Neural cell (in vitro differentiated cells): ENCODE results near the gene C15orf40. TPM values are rescaled to one million over a fixed set of nuclear protein-coding genes. Genes with fewer than 3 reads are reported as not detected.

ENCODE experiments used
- H2AFZ ChIP-seq: fragments of 200-600, 300-800 bp; sonication (generic), shearing (Covaris generic); 2 replicates; pipeline ENCODE4 v1.6.0; 2014; ENCODE audit warnings: low read depth, mild to moderate bottlenecking, antibody characterized with exemption, low read length, moderate library complexity
- H3F3A ChIP-seq: fragments of 200-600 bp; shearing (Covaris generic); 2 replicates; pipeline ENCODE4 v1.6.1; 2016; ENCODE audit warnings: mild to moderate bottlenecking, moderate library complexity, mixed read lengths, antibody characterized with exemption, low read length; ENCODE audit not compliant: insufficient read depth, poor library complexity, severe bottlenecking
- H3K27ac ChIP-seq: fragments of 200-600, 300-800 bp; sonication (generic), shearing (Covaris generic); 2 replicates; pipeline ENCODE4 v1.5.1; 2014; ENCODE audit warnings: mild to moderate bottlenecking, low read length, moderate library complexity
- H3K27me3 ChIP-seq: fragments of 300-800, 200-600 bp; sonication (generic), shearing (Covaris generic); 2 replicates; pipeline ENCODE4 v1.6.0; 2014; ENCODE audit warnings: mild to moderate bottlenecking, low read depth, low read length, moderate library complexity; ENCODE audit not compliant: insufficient read depth
- H3K36me3 ChIP-seq: fragments of 300-800, 200-600 bp; sonication (generic), shearing (Covaris generic); 2 replicates; pipeline ENCODE4 v1.5.1; 2014; ENCODE audit warnings: mild to moderate bottlenecking, antibody characterized with exemption, low read length, moderate library complexity; ENCODE audit not compliant: insufficient read depth
- H3K4me2 ChIP-seq: fragments of 300-800, 200-600 bp; sonication (generic), shearing (Covaris generic); 2 replicates; pipeline ENCODE4 v1.6.0; 2014; ENCODE audit warnings: mild to moderate bottlenecking, low read length
- H3K4me3 ChIP-seq: fragments of 300-800, 200-600 bp; sonication (generic), shearing (Covaris generic); 2 replicates; pipeline ENCODE4 v1.5.1; 2014; ENCODE audit warnings: mild to moderate bottlenecking, low read length, moderate library complexity
- H3K79me2 ChIP-seq: fragments of 200-600 bp; shearing (Covaris generic); replicated peaks from 2 replicates; pipeline ENCODE4 v1.6.0; 2014; ENCODE audit warnings: mild to moderate bottlenecking, low read length, moderate library complexity; ENCODE audit not compliant: insufficient read depth
- H3K9ac ChIP-seq: fragments of 300-800, 200-600 bp; sonication (generic), shearing (Covaris generic); 2 replicates; pipeline ENCODE4 v1.6.1; 2016; ENCODE audit warnings: mild to moderate bottlenecking, low read length, mixed read lengths
- H3K9me2 ChIP-seq: fragments of 200-600 bp; shearing (Covaris generic); 2 replicates; pipeline ENCODE4 v1.6.1; 2016; ENCODE audit warnings: mild to moderate bottlenecking, low read length, mixed read lengths; ENCODE audit not compliant: insufficient read depth
- H3K9me3 ChIP-seq: fragments of 200-600, 300-800 bp; sonication (generic), shearing (Covaris generic); 2 replicates; pipeline ENCODE4 v1.6.1; 2016; ENCODE audit warnings: mild to moderate bottlenecking, mixed run types, low read length, moderate library complexity, mixed read lengths
- H4K20me1 ChIP-seq: fragments of 200-600 bp; shearing (Covaris generic); 2 replicates; pipeline ENCODE4 v1.6.1; 2016; ENCODE audit warnings: mild to moderate bottlenecking, mixed run types; ENCODE audit not compliant: insufficient read depth
- EP300 ChIP-seq: fragments of 450-650 bp; conservative IDR thresholded peaks from 2 replicates; pipeline ENCODE4 v1.6.1; 2014; ENCODE audit warnings: antibody characterized with exemption, mild to moderate bottlenecking, moderate library complexity; ENCODE audit not compliant: poor library complexity, severe bottlenecking
- EZH2 ChIP-seq: fragments of 200-600, 300-800 bp; shearing (Covaris generic), sonication (generic); IDR thresholded peaks from 2 replicates; pipeline ENCODE4 v1.6.1; 2014; ENCODE audit warnings: antibody characterized with exemption, low read length, borderline replicate concordance, mild to moderate bottlenecking; ENCODE audit not compliant: insufficient read depth, poor library complexity, severe bottlenecking
- MXI1 ChIP-seq: fragments of 450-650 bp; conservative IDR thresholded peaks from 2 replicates; pipeline ENCODE4 v1.6.1; 2014; ENCODE audit warnings: antibody characterized with exemption, mild to moderate bottlenecking; ENCODE audit not compliant: poor library complexity, severe bottlenecking
- POLR2AphosphoS5 ChIP-seq: IDR thresholded peaks from 2 replicates; pipeline ENCODE4 v1.6.1; 2012
- RAD21 ChIP-seq: fragments of 450-650 bp; conservative IDR thresholded peaks from 2 replicates; pipeline ENCODE4 v1.6.1; 2014; ENCODE audit warnings: antibody characterized with exemption, mild to moderate bottlenecking, moderate library complexity
- REST ChIP-seq: IDR thresholded peaks from 2 replicates; pipeline ENCODE4 v1.6.1; 2012; ENCODE audit warnings: borderline replicate concordance
- SMC3 ChIP-seq: fragments of 450-650 bp; conservative IDR thresholded peaks from 2 replicates; pipeline ENCODE4 v1.6.1; 2014; ENCODE audit warnings: antibody characterized with exemption, mild to moderate bottlenecking, moderate library complexity; ENCODE audit not compliant: poor library complexity
- TAF1 ChIP-seq: IDR thresholded peaks from 2 replicates; pipeline ENCODE4 v1.6.1; 2012; ENCODE audit warnings: low read depth
- polyA plus RNA-seq: library from polyadenylated mRNA; depleted of rRNA; stranded (reverse); fragments of >200 nt; gene quantifications from 2 replicates; pipeline ENCODE4 v1.2.3, GENCODE V29; 2014
- TF ChIP-seq, protein P1 (sequence below): fragments of 450-650 bp; IDR thresholded peaks from 2 replicates; pipeline ENCODE4 v1.5.1; 2014; ENCODE audit warnings: antibody characterized with exemption, mild to moderate bottlenecking, moderate library complexity; ENCODE audit not compliant: poor library complexity, severe bottlenecking

The C15orf40 gene
- polyA plus RNA-seq, 1 donor from 2014 or later, result 17.2 TPM

GRCh38 chr15:82944056-82944455, 67.4 kb downstream of the C15orf40 start:
- H3K9me3 ChIP-seq, result no peaks in the 10 kb centered on the region
- H3K4me3 ChIP-seq, result no peak overlapping the region
- H3F3A ChIP-seq, result no peaks in the 10 kb centered on the region
- H3K79me2 ChIP-seq, result no peaks in the 10 kb centered on the region
- TF ChIP-seq POLR2AphosphoS5 (no peak), TAF1 (no peak), RAD21 (no peak), REST (no peak), EZH2 (no peak), EP300 (no peak), SMC3 (no peak), MXI1 (no peak)
- TF ChIP-seq, protein P1, sequence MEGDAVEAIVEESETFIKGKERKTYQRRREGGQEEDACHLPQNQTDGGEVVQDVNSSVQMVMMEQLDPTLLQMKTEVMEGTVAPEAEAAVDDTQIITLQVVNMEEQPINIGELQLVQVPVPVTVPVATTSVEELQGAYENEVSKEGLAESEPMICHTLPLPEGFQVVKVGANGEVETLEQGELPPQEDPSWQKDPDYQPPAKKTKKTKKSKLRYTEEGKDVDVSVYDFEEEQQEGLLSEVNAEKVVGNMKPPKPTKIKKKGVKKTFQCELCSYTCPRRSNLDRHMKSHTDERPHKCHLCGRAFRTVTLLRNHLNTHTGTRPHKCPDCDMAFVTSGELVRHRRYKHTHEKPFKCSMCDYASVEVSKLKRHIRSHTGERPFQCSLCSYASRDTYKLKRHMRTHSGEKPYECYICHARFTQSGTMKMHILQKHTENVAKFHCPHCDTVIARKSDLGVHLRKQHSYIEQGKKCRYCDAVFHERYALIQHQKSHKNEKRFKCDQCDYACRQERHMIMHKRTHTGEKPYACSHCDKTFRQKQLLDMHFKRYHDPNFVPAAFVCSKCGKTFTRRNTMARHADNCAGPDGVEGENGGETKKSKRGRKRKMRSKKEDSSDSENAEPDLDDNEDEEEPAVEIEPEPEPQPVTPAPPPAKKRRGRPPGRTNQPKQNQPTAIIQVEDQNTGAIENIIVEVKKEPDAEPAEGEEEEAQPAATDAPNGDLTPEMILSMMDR, result no peak
- no peaks in the 10 kb centered on the region for H4K20me1 ChIP-seq
- H3K27me3 ChIP-seq, result no peaks in the 10 kb centered on the region
- no peak overlapping the region for H2AFZ ChIP-seq
- H3K36me3 ChIP-seq, result no peaks in the 10 kb centered on the region
- no peak overlapping the region for H3K27ac ChIP-seq
- H3K9ac ChIP-seq, result no peak overlapping the region
- H3K4me2 ChIP-seq, result no peak overlapping the region
- no peaks in the 10 kb centered on the region for H3K9me2 ChIP-seq

DNA sequence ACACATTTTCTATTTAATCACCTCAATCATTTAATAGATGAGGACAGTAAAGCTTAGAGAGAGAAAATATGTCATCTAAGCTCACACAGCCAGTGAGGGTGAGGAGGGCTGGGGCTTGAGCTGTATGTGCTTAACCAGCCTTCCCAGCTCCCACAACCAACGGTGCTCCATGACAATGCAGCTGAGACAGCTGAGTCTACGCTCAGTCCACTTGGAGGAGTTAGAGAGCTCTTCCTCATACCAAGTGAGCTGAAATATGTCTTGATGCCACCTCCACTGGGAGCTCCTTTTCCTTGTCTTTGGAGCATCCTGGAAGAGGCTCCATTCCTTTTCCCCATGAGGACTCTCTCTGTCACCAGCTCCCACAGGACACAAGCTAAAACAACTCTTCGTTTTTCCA, 68.3 kb downstream of the C15orf40 start:
- Histone ChIP-seq H3K9ac (no peak overlapping the region), H3K4me3 (no peak overlapping the region), H3K36me3 (no peaks in the 10 kb centered on the region), H3K4me2 (no peak overlapping the region), H3K27me3 (no peaks in the 10 kb centered on the region), H3K79me2 (no peaks in the 10 kb centered on the region), H3F3A (no peaks in the 10 kb centered on the region), H4K20me1 (no peaks in the 10 kb centered on the region), H3K9me3 (no peaks in the 10 kb centered on the region), H3K9me2 (no peaks in the 10 kb centered on the region), H3K27ac (no peak overlapping the region), H2AFZ (no peak overlapping the region)
- TF ChIP-seq EP300 (no peak), TAF1 (no peak), POLR2AphosphoS5 (no peak), EZH2 (no peak)

GRCh38 chr15:82942691-82943090, 68.7 kb downstream of the C15orf40 start:
- no peak overlapping the region for H3K27ac ChIP-seq
- H4K20me1 ChIP-seq, result no peaks in the 10 kb centered on the region
- no peak overlapping the region for H3K9ac ChIP-seq
- no peaks in the 10 kb centered on the region for H3K9me3 ChIP-seq
- H3K4me3 ChIP-seq, result no peak overlapping the region
- no peaks in the 10 kb centered on the region for H3K36me3 ChIP-seq
- TF ChIP-seq POLR2AphosphoS5 (no peak), EP300 (no peak), REST (no peak), SMC3 (no peak), EZH2 (no peak), TAF1 (no peak), MXI1 (no peak), RAD21 (no peak)
- TF ChIP-seq, protein P1, result no peak
- H3K27me3 ChIP-seq, result no peaks in the 10 kb centered on the region
- H3K9me2 ChIP-seq, result no peaks in the 10 kb centered on the region
- H3F3A ChIP-seq, result no peaks in the 10 kb centered on the region
- no peaks in the 10 kb centered on the region for H3K79me2 ChIP-seq
- H2AFZ ChIP-seq, result no peak overlapping the region
- H3K4me2 ChIP-seq, result no peak overlapping the region
